Measurements from ENCODE around the gene GRK5.

GRCh38 chr10:119330342-119330741, 123.0 kb downstream of the GRK5 start:
- no peak for TF ChIP-seq EZH2phosphoT487 (conservative IDR thresholded peaks at IDR 0.05; ENCODE audit: low read length)
- TF ChIP-seq CTCF (IDR thresholded peaks at IDR 0.05; ENCODE audit: insufficient read depth, low read length, poor library complexity, severe bottlenecking), result no peak
